Measurements from ENCODE around the gene KCNMA1.

DNA sequence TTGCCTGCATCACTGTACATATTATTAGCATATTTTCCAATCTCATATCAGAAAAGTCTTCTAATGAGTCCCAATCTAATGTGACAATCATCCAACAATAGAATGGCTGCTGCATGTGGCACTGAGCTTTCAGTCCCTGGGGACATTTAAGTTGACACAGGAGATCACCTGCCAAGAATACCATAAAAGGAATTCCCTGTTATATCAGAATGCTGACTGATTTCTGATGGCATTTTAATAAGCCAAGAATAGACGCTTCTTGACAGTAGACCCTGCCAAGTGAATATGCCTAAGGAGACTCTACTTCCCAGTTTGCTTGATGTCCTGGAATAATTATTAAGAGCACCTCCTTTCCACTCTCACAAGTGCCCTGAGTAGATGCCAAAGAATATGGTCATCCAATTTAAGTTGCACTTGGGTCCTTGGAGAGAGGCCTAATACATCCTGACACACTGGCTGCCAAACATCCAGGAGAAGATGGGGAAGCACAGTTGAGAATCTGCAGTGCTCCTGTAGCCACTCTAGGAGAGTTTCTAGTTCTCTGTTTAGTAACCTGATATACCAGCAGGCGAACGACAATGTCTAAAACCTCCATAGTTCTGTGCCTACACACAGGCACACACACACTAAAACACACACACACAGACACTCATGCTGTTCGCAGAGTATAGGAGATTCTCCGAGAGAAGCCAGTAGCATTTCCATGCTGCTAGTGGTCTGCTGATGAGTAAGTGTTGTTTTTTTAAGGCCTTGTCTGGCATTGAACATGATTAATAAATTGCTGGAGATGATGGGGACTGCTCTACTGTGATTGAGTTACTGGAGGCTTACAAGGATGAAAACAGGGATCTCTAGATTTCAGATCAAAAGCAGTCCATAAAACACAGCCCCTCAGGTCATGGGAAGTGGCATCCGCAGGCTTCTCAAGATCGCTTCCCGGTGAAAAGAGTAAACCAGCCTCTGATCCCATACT is 369.6 kb downstream of the KCNMA1 start:
- TF ChIP-seq, protein P1, sequence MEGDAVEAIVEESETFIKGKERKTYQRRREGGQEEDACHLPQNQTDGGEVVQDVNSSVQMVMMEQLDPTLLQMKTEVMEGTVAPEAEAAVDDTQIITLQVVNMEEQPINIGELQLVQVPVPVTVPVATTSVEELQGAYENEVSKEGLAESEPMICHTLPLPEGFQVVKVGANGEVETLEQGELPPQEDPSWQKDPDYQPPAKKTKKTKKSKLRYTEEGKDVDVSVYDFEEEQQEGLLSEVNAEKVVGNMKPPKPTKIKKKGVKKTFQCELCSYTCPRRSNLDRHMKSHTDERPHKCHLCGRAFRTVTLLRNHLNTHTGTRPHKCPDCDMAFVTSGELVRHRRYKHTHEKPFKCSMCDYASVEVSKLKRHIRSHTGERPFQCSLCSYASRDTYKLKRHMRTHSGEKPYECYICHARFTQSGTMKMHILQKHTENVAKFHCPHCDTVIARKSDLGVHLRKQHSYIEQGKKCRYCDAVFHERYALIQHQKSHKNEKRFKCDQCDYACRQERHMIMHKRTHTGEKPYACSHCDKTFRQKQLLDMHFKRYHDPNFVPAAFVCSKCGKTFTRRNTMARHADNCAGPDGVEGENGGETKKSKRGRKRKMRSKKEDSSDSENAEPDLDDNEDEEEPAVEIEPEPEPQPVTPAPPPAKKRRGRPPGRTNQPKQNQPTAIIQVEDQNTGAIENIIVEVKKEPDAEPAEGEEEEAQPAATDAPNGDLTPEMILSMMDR (IDR thresholded peaks at IDR 0.05) = no peak
- no peak for TF ChIP-seq POLR2A (IDR thresholded peaks at IDR 0.05)
